NCI-H748 treated with DMSO at 0.1 percent for 48 hours (cell line): ENCODE data around the gene PYGM.

Experiments
- DNase-seq: peaks from one replicate; lab custom pipeline; 2025; lab: John Stamatoyannopoulos, UW

The PYGM gene

GRCh38 chr11:64759722-64760719 is at the start of gene PYGM:
PYGM (minus strand) TSS chr11:64759974; CDS start chr11:64759898, 76 bp downstream.
- no peak for DNase-seq

- no peak for DNase-seq
Observed at GRCh38 chr11:64805481-64805880, 45.7 kb upstream of the PYGM start.

GRCh38 chr11:64804346-64805210 is 44.8 kb upstream of the PYGM start:
- DNase-seq = no peak

GRCh38 chr11:64803846-64804345 is 44.1 kb upstream of the PYGM start:
- DNase-seq = no peak

GRCh38 chr11:64803158-64803845 is 43.5 kb upstream of the PYGM start, which contains the start of gene MAP4K2:
MAP4K2 (minus strand) TSS chr11:64803214; CDS start chr11:64803149, 65 bp downstream.
- DNase-seq = peak; percentile 61

GRCh38 chr11:64802370-64803157 is 42.8 kb upstream of the PYGM start:
- no peak for DNase-seq

- DNase-seq = no peak
Observed at GRCh38 chr11:64801561-64802369, 42.0 kb upstream of the PYGM start.

- DNase-seq = no peak
Observed at GRCh38 chr11:64801158-64801464, 41.3 kb upstream of the PYGM start.

GRCh38 chr11:64800303-64801157 is 40.8 kb upstream of the PYGM start:
- no peak for DNase-seq

GRCh38 chr11:64799623-64800302 is 40.0 kb upstream of the PYGM start:
- no peak for DNase-seq

- DNase-seq = no peak
Observed at GRCh38 chr11:64799256-64799622, 39.5 kb upstream of the PYGM start.

- DNase-seq = no peak
Observed at GRCh38 chr11:64796757-64797541, 37.2 kb upstream of the PYGM start.

GRCh38 chr11:64796047-64796756 is 36.4 kb upstream of the PYGM start:
- no peak for DNase-seq

- no peak for DNase-seq
Observed at GRCh38 chr11:64794526-64794925, 34.8 kb upstream of the PYGM start.

GRCh38 chr11:64793271-64794160 is 33.7 kb upstream of the PYGM start:
- DNase-seq = no peak

GRCh38 chr11:64792482-64792881 is 32.7 kb upstream of the PYGM start:
- DNase-seq = no peak
